GM19023 (cell line): ENCODE results near the gene PIEZO1.
"Not testable (repeated sequence)": the region's sequence is repeated elsewhere in the genome, so short reads cannot be mapped to it uniquely, and the experiment has no call there.

Source experiments
- ATAC-seq: cut with Tn5 transposase; IDR thresholded peaks from one replicate; pipeline ENCODE4 v1.9.1; 2021; ENCODE audit warnings: mild to moderate bottlenecking, moderate library complexity; ENCODE audit not compliant: unreplicated experiment

PIEZO1 gene

DNA sequence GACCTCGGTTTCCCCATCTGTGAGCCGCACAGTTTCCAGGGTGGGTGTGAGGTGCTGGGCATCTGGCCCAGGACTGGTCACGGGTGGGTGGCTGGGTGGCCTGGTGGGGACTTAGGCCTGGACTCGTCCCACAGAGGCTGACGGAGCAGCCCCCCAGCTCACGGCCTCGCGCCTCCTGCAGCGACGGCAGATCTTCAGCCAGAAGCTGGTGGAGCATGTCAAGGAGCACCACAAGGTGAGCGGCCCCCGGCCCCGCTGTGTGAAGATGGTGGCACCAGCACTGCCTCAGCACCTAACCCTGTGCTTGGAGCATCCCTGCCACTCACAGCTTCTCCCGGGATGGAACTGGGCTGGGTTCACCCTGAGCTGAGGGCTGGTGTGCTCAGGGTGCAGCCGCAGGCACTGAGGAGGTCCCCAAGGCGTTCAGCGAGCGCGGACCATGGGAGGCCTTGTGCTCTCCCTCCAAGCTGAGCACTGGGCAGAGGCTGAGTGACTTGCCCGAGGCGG is 20.9 kb upstream of the PIEZO1 start:
- no peak for ATAC-seq

DNA sequence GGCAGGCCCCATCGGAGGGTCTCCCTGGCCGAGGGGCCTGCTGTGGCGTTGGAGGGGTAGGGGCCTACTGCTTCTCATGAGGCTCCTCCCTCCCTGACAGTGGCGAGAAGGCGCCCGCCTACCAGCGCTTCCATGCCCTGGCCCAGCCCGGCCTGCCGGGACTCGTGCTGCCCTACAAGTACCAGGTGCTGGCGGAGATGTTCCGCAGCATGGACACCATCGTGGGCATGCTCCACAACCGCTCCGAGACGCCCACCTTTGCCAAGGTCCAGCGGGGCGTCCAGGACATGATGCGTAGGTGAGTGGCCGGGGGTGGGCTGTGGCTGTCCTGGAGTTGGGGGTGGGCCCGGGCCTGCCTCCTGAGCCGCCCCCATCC is 20.3 kb upstream of the PIEZO1 start:
- no peak for ATAC-seq

DNA sequence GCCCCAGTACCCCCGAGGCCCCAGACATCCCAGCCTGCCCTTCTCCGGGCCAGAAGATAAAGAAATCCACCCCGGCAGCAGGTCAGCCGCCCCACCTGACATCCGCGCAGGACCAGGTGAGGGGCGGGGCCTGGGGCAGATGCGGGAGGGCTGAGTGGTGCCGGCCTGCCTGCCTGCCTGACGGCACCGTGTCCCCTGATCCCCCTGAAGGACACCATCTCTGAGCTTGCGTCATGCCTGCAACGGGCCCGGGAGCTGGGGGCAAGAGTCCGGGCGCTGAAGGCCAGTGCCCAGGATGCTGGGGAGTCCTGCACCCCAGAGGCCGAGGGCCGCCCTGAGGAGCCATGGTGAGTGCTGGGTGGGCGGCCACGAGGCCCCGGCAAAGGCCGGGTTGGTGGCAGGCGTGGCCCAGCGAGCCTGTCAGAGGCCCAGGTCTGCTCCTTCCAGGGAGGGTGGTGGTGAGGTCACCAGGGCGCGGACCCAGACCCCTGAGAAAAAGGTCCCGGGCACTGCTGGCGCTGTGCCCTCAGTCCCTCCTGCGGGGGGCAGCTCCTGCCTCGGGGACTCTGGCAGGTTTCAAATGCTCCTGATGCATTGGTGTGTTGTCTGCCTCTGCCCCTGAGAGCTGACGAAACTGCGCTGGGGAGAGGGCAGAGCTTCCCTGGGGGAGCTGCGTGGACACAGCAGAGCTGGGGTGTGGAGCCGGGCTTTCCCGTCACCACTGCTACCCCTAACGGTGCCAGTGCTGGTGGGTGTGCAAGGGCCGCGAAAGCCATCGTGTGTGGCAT is 19.7 kb upstream of the PIEZO1 start:
- no peak for ATAC-seq

DNA sequence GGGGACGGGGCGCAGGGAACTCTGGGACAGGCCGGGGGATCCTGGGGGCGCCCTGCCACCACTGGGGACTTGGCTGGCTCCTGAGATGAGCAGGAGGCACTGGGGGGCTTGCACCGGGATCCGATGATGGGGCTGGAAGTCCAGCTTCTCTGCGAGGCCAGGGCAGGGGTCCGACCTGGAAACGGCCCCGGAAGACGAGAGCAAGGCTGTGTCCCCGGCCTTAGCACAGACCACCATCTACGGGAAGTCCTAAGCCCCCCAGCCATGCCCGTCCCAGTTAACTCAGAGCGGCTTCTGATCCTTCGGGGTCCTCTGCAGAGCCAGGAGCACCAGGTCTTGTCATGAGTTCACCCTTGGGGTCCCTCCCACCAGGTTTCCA is 19.1 kb upstream of the PIEZO1 start:
- ATAC-seq = no peak

DNA sequence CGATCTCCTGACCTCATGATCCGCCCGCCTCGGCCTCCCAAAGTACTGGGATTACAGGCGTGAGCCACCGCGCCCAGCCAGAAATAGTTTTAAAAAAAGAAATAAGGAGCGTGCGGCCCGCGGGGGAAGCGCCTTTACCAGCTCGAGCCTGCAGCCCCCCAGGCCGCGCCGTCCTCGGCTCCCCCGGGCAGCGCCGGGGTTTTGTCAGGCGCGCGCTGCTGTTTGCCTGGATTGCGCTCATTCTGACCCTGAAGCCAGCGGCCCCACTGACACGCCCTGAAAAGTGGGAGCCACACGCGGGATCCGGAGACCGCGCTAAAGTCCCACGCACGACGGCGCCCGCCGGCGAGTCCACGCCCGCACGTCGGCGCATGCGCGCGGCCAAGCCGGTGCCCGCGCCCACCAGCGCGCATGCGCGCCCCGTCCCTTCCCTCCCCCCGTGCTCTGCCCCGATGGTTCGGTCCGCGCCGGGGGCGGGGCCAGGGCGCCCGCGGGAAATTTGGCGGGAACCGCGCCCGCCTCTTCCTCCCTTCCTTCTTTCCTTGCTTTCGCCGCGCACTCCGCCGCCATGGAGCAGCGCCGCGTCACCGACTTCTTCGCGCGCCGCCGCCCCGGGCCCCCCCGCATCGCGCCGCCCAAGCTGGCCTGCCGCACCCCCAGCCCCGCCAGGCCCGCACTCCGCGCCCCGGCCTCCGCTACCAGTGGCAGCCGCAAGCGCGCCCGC is 18.4 kb upstream of the PIEZO1 start, which contains the start of gene CDT1:
Gene CDT1, plus strand, starts transcription at position 526 of the 724 bp plus-strand sequence. Its CDS starts 43 bp downstream, at position 569.
- no peak for ATAC-seq

DNA sequence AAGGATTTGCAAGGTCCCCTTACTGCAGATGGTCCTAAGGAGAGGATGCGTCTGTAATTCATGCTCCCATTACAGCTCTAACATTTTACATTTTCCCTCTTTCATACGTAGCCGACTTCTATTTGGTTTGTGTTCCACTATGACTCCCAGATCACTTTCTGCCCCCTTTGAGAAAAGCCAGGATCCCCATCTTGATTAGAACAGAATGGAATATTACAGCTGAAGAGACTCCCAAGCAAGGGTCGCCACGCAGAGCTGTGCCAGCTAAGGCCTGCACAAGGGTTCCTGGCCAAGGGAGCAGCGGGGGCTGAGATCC is 15.2 kb upstream of the PIEZO1 start:
- no peak for ATAC-seq

DNA sequence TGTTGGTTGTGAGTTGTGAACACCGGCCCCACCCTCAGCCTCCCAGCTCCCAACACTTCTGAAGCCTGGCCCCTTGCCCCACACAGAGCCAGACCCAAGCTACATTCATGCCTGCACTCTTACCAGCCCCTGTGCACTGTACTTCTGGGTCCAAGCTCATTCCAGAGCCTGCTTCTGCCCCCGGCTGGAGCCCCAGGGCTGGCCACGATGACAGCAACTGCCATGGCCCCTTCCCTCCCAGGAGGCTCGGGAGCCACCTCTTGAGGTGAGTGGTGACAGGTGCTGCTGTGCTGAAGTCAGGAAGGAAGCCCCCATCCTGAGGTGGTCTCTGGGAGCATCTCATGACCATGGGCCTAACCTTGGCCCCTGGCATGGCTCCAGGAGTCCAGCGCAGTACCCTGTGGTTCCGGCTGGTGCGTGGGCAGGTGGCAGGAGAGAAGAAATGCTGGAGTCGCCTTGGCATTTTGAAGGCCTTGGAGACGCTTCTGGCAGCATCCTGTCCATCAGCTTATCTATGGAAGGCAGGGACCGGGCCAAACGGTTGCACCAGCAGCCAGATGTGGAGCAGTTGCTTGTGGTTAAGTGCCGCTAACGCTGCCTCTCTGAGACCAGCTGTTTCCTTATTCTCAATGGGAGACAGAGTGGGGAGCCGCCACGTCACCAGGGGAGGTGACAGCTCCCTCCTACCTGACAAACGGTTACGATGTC is 14.7 kb upstream of the PIEZO1 start:
- no peak for ATAC-seq

DNA sequence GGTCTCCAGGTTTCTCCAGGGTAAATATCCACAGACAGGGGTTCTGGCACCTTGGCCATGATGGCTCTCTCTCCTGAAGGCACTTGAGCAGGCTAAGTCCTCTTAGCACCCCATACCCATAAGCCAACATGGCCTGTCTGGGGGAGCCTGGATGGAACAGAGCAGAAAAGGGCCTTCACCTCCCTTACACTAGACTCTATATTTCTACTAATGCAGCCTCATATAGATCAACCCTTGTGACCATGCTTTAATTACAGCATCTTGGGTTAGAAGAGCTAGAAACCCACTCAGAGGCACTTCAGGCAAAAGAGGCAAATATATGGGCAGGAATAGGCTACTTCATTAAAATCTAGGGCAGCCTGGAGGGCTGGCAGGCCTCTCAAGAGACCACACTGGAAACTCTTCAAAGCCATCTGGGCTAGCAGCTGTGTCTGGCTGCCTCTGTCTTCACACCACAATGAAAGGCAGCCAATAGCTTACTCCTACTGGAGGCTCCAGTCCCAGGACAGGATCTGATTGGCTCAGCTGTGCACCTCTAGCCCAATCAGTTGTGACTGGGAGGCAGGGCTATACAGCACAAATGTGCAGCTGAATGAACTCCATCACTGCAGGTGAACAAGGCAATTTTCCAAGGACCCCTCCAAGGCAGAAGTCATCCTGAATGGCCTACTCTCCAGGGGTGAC is 13.9 kb upstream of the PIEZO1 start:
- no peak for ATAC-seq

DNA sequence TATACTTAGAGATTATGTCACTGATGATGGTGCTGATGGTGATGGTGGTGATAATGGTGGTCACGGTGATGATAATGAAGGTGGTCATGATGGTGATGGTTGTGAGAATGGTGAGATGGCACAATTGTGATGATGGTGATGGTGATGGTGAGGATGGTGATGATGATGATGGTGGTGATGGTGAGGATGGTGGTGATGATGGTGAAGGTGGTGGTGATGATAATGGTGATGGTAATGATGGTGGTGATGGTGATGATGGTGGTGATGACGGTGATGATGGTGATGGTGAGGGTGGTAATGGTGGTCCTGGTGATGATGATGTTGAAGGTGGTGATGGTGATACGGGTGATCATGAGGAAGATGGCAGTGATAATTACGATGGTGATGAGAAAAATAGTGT is 13.1 kb upstream of the PIEZO1 start:
- ATAC-seq = no peak

DNA sequence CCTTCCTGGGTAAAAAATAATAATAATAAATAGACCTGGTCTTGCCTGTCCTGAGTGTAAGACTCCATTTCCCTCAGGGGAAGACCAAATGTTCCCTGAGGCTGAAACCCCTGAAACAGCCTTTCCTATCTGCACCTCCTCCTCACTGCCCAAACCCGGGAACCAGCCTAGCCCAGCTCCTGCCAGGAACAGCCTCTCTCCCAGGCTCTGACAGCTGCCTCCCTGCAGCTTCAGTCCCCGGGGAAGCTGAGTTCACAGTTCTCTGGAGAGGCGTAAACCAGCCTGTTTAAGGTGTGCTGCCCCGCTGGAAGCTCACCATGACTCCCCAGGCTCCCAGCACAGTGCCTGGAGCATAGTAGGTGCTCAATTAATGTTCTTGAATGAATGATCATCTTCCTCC is 11.3 kb upstream of the PIEZO1 start:
- no peak for ATAC-seq

DNA sequence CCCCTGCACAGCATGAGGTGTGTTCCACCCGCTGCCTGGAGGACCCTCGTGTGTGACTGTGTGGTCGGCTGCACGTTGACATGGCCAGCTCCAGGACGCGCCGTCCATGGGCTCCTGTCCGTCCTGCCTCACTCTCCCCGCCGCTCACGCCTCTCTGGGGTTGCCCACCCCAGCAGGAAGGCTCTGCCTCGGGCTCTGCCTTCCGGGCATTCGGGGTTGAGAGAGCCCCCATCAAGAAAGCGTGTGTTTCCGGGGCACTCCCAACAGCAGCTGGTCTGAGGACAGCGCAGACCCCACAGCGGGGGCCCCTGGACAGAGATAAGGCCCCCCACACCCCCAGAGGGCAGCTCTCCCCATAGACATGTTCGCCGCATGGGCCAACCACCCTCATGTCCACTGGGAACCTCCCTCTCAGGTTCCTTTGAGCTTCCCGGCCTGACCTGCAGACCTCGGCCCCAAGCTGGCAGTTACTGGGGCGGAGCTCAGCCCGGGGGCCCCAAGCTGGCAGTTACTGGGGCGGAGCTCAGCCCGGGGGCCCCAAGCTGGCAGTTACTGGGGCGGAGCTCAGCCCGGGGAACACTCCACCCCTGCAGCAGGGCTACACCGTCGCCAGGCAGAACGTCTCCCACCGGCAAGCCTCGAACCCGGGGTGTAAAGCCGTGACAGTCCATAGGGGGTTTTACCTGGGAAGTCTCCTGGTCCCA is 8.4 kb upstream of the PIEZO1 start:
- no peak for ATAC-seq

DNA sequence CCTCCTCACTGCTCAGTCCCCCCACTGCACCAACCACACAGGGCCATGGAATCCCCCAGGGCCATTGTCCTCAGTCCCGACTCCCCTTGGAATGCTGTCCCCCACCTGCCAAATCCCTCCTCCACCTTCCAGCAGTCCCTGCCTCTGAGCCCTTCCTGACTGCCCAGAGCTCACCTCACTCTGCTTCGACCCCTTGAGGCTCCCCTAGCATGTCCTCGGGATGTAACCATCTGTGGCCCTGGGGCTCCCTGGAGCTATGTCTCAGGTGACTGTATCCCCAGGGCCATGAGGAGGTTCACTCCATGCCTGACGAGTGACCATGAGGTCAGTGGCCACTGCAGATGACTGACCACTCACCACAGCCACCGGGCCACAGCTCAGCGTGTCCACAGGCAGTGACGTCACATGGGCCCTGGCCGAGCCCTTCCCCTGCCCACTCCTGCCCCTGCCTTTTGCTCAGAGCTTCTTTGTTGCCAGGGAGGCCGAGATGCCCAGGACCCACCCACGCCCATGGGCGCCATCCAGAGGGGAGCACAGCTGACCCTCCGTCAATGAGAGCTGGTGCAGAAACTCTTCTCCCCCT is 7.7 kb upstream of the PIEZO1 start:
- ATAC-seq = no peak

DNA sequence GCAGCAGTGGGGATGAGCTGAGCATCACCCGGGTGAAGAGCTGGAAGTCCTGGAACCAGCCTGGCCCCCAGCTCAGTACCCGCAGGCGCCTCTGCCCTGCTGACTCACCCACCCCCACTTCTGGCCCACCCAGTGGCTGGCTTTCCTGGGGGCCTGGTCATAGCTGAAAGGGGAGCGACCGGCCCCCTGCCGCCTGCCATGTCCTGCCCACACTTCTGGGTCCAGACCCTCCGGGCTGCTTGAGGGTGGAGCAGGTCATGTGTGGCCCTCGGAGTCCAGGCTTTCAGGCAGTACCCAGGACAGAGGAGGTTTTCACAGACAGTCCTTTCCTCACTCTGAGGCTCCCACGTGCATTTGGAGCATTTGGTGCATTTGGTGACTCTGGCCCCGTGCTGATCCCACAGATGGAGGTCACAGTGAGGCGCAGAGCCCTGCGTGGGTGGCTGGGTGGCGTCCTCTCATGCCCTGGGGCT is 7.1 kb upstream of the PIEZO1 start:
- no peak for ATAC-seq

DNA sequence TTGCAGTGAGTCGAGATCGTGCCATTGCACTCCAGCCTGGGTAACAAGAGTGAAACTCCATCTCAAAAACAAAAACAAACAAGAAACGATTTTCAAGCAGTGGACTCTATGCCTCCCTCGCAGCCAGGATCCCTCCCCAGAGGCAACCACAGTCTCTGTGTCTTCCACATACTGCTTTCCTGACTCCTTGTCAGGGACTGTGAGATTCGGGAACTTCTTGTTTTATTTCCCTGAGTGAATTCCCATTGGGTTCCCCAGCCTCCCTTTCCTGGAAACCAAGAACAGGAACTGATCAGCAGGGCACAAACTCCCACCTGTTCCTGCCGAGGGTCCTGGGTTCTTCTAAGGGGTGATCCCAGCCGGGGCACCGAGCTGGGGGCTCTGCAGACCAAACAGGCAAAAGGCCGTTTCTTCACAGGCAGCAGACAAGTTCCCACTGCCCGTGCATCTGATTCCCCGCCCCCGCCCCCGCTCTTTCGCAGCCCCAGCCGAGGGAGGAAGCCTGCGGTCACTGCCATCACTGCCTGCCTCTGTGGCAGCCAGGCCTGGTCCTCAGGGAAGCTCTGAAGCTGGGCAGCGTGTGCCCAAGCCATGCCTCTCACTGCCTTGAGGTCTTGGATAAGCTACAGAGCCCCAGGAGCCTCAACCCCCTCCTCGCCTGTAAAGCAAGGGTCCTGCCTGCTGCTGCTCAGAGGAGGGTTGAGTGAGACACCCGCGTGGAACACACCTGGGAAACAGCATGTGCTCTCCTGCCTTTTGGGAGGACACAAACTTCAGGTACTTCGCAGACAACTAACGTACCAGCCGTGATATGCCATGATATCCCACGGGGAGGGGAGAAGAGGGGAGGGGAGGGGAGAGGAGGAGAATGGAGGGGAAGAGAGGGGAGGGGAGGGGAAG is 5.5 kb upstream of the PIEZO1 start:
- ATAC-seq = no peak

DNA sequence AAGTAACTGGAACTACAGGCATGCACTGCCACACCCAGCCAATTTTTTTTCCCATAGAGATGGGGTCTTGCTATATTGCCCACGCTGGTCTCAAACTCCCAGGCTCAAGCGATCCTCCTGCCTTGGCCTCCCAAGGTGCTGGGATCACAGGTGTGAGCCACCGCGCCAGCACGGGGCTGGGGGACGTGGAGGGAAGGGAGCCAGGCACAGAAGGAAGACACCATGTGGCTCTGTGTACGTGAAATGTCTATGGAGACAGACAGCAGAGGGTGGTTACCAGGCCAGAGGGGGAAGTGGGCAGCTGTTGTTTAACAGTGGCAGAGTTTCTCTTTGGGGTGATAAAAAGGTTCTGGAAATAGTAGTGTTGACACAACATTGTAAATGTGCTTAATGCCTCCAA is 4.6 kb upstream of the PIEZO1 start:
- ATAC-seq = no peak

DNA sequence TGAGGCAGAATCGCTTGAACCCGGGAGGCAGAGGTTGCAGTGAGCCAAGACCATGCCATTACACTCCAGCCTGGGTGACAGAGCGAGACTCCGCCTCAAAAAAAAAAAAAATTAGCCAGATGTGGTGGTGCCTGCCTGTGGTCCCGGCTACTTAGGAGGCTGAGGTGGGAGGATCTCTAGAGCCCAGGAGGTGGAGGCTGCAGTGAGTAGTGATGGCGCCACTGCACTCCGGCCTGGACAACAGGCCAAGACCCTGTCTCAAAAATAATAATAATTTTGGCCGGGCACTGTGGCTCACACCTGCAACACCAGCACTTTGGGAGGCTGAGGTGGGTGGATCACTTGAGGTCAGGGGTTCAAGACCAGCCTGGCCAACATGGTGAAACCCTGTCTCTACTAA is 3.7 kb upstream of the PIEZO1 start:
- ATAC-seq = not testable (repeated sequence)

DNA sequence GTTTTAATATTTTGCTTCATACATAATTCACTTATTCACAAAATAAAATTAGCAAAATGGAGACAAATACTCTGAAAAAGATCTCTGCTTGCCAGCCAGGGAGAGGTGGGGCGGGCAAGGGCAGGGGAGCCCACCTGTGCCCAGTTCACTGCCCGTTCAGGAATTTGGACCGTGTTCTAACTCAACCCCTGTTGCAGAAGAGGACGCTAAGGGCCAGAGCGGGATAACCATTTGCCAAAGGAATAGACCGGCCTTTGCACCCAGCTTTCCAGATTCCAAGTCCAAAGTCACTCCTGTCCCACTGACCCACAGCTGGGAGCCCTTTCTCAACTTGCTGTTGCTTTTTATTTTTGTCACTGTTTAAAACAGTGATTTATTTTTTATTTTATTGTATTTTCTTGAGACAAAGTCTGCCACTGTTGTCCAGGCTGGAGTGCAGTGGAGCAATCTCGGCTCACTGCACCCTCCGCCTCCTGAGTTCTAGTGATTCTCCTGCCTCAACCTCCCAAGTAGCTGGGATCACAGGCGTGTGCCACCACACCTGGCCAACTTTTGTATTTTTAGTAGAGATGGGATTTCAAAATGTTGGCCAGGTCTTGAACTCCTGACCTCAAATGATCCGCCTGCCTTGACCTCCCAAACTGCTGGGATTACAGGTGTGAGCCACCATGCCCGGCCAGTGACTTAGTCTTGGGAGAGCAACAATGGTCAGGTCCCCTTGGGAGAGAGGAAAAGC is 2.7 kb upstream of the PIEZO1 start:
- no peak for ATAC-seq

DNA sequence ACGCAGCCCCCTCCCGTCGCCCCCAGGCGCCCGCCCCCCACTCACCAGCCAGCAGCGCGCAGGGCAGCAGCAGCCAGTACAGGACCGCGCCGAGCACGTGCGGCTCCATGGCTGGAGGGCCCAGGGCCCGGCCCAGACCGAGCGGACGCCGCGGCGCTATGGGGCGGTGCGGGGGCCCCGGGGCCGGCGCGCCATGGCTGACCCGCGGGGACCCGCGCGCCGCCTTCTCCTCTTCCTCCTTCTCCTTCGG is 239 bp downstream of the PIEZO1 start:
- ATAC-seq = no peak
